GM12892 (cell line): Measurements from ENCODE around the gene HAND2.

Experiments
- POLR2A ChIP-seq: IDR thresholded peaks from 2 replicates; pipeline ENCODE4 v1.6.1; 2011; ENCODE audit warnings: low read depth, low read length, control low read depth
- POLR2AphosphoS5 ChIP-seq: IDR thresholded peaks from 2 replicates; pipeline ENCODE4 v1.6.1; 2011; ENCODE audit warnings: low read depth, low read length, control low read depth

DNA sequence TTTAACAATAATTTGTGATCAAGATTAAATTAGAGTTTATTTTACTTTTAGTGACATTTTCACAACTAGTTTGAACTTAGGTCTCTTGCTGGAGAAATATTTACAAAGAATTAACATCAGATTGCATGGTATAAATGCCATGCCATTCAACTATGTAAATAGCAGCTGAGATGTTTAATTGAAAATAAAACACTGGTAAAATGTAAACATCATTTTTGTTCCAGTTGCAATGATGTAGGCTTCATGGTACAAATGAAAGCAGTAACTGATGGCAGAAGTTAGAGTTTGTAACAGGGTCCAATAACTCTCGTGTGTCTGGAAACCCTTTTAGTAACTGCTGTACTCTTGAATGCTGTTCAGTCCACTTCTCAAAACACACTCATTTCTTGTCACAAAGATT lies 43.7 kb upstream of the HAND2 start:
- TF ChIP-seq POLR2A (no peak), POLR2AphosphoS5 (no peak)
